Liver (tissue), 9 donors: ENCODE results near the gene NCAPH2. TPM values are rescaled to one million over a fixed set of nuclear protein-coding genes. Genes with fewer than 3 reads are reported as not detected.

ENCODE experiments used
- DNase-seq: peaks from one replicate; pipeline ENCODE4 v3.0.0-alpha.2; 2017; ENCODE audit warnings: low spot score
- H3K27ac ChIP-seq, 2 donors: one replicate each; pipeline ENCODE4 v1.7.0; 2013; ENCODE audit warnings: inconsistent platforms in 2 of 2, low read length in 2 of 2, control low read depth in 1 of 2, low read depth in 1 of 2, mild to moderate bottlenecking in 1 of 2
- H3K27me3 ChIP-seq, 4 donors: one replicate each; pipeline versions ENCODE4 v1.6.1 to v1.7.0; 2013; ENCODE audit warnings: low read length in 3 of 4, inconsistent platforms in 1 of 4, mild to moderate bottlenecking in 1 of 4, moderate library complexity in 1 of 4; ENCODE audit not compliant: control insufficient read depth in 4 of 4, insufficient read depth in 4 of 4
- H3K36me3 ChIP-seq, 4 donors: one replicate each; pipeline versions ENCODE4 v1.6.1 to v1.7.0; 2013; ENCODE audit warnings: low read length in 3 of 4, mild to moderate bottlenecking in 3 of 4, low read depth in 1 of 4, moderate library complexity in 1 of 4; ENCODE audit not compliant: control insufficient read depth in 4 of 4, insufficient read depth in 3 of 4
- H3K4me1 ChIP-seq, 4 donors: one replicate each; pipeline versions ENCODE4 v1.6.1 to v1.7.0; 2013; ENCODE audit warnings: low read length in 3 of 4, mild to moderate bottlenecking in 3 of 4, moderate library complexity in 1 of 4; ENCODE audit not compliant: control insufficient read depth in 4 of 4, insufficient read depth in 4 of 4
- H3K4me3 ChIP-seq, 3 donors: one replicate each; pipeline versions ENCODE4 v1.6.1 to v1.7.0; 2013; ENCODE audit warnings: low read length in 3 of 3, control low read depth in 1 of 3, low read depth in 1 of 3, mild to moderate bottlenecking in 1 of 3
- H3K9ac ChIP-seq, 2 donors: one replicate each; pipeline ENCODE4 v1.7.0; 2013; ENCODE audit warnings: low read length in 2 of 2, mild to moderate bottlenecking in 2 of 2, moderate library complexity in 2 of 2, control low read depth in 1 of 2, low read depth in 1 of 2
- H3K9me3 ChIP-seq, 4 donors: one replicate each; pipeline versions ENCODE4 v1.6.1 to v1.7.0; 2013; ENCODE audit warnings: low read length in 3 of 4; ENCODE audit not compliant: control insufficient read depth in 4 of 4
- CTCF ChIP-seq: fragments of 150-350 bp; IDR thresholded peaks from 2 replicates; pipeline ENCODE4 v1.5.1; 2017; ENCODE audit warnings: improper control_type of control experiment, low read depth, low read length; ENCODE audit not compliant: missing input control
- EGR1 ChIP-seq, 2 donors: IDR thresholded peaks; 2 replicates each; pipeline ENCODE4 v1.6.1; 2016 to 2018; ENCODE audit warnings: antibody characterized with exemption in 2 of 2, low read depth in 2 of 2
- FOXA1 ChIP-seq: IDR thresholded peaks from 2 replicates; pipeline ENCODE4 v1.6.1; 2016; ENCODE audit warnings: antibody characterized with exemption
- FOXA2 ChIP-seq: IDR thresholded peaks from 2 replicates; pipeline ENCODE4 v1.6.1; 2016; ENCODE audit warnings: antibody characterized with exemption
- GABPA ChIP-seq, 2 donors: IDR thresholded peaks in 1 of 2; conservative IDR thresholded peaks in 1 of 2; 2 replicates each; pipeline ENCODE4 v1.6.1; 2016; ENCODE audit warnings: antibody characterized with exemption in 2 of 2, mild to moderate bottlenecking in 1 of 2, moderate library complexity in 1 of 2
- HNF4A ChIP-seq, 2 donors: conservative IDR thresholded peaks; 2 replicates each; pipeline ENCODE4 v1.6.1; 2016; ENCODE audit warnings: antibody characterized with exemption in 2 of 2, mild to moderate bottlenecking in 2 of 2
- HNF4G ChIP-seq: IDR thresholded peaks from 2 replicates; pipeline ENCODE4 v1.6.1; 2016; ENCODE audit warnings: antibody characterized with exemption
- JUND ChIP-seq, 2 donors: IDR thresholded peaks; 2 replicates each; pipeline ENCODE4 v1.6.1; 2016; ENCODE audit warnings: antibody characterized with exemption in 2 of 2
- MAX ChIP-seq: IDR thresholded peaks from 2 replicates; pipeline ENCODE4 v1.6.1; 2016; ENCODE audit warnings: antibody characterized with exemption
- NR2F2 ChIP-seq: IDR thresholded peaks from 2 replicates; pipeline ENCODE4 v1.6.1; 2016; ENCODE audit warnings: antibody characterized with exemption
- RAD21 ChIP-seq, 2 donors: IDR thresholded peaks; 2 replicates each; pipeline ENCODE4 v1.6.1; 2016; ENCODE audit warnings: antibody characterized with exemption in 2 of 2, mild to moderate bottlenecking in 2 of 2
- RXRA ChIP-seq, 2 donors: IDR thresholded peaks; 2 replicates each; pipeline ENCODE4 v1.6.1; 2017 to 2018; ENCODE audit warnings: antibody characterized with exemption in 2 of 2, mild to moderate bottlenecking in 1 of 2
- SP1 ChIP-seq: IDR thresholded peaks from 2 replicates; pipeline ENCODE4 v1.6.1; 2018; ENCODE audit warnings: antibody characterized with exemption, mild to moderate bottlenecking
- TAF1 ChIP-seq: conservative IDR thresholded peaks from 2 replicates; pipeline ENCODE4 v1.6.1; 2016; ENCODE audit warnings: antibody characterized with exemption, mild to moderate bottlenecking
- YY1 ChIP-seq: IDR thresholded peaks from 2 replicates; pipeline ENCODE4 v1.6.1; 2016; ENCODE audit warnings: antibody characterized with exemption, mild to moderate bottlenecking
- ZBTB33 ChIP-seq: IDR thresholded peaks from 2 replicates; pipeline ENCODE4 v1.6.1; 2016; ENCODE audit warnings: antibody characterized with exemption
- WGBS: extraction: QIAGEN DNeasy Blood & Tissue Kit; methylation state at CpG from one replicate; pipeline ENCODE4 v1.1.7; 2013; 5-methylcytosine and 5-hydroxymethylcytosine counted together
- polyA plus RNA-seq, 2 donors: library from polyadenylated mRNA; stranded (reverse) in 1 of 2; unstranded in 1 of 2; fragments of 200-250 nt in 1 of 2; fragments of >200 nt in 1 of 2; fragmentation: Nextera tagmentation in 1 of 2; extraction: Ambion mirVana in 1 of 2; gene quantifications; one replicate each; pipeline versions ENCODE4 v1.2.1 to v1.2.3, GENCODE V29; 2013 to 2015
- total RNA-seq, 2 donors: library from RNA; depleted of rRNA; stranded (reverse); fragments of >200 nt; gene quantifications; one replicate each; pipeline ENCODE4 v1.2.3, GENCODE V29; 2014
- TF ChIP-seq, protein P1 (sequence below): IDR thresholded peaks from 2 replicates; pipeline ENCODE4 v1.6.1; 2016; ENCODE audit warnings: antibody characterized with exemption
- TF ChIP-seq, protein P2 (sequence below): IDR thresholded peaks from 2 replicates; pipeline ENCODE4 v1.6.1; 2016; ENCODE audit warnings: antibody characterized with exemption, mild to moderate bottlenecking
- donor health status: healthy.
- donor health status: healthy.
- donor health status: healthy.
- donor health status: healthy.
- donor health status: healthy.

The NCAPH2 gene
- total and polyA plus RNA-seq, 4 donors, result 12.0 to 30.8 (median 13.9) TPM

- no peaks in the 10 kb centered on the region for H3K27me3 ChIP-seq
- no peak for DNase-seq
These were observed 37.7 kb downstream of the NCAPH2 start, which contains the start of gene KLHDC7B for GRCh38 chr22:50545522-50546325. TSS of gene KLHDC7B (plus strand) at chr22:50545899. CDS start at chr22:50546244, 345 bp downstream.

More at GRCh38 chr22:50545522-50546325, 37.7 kb downstream of the NCAPH2 start, which contains the start of gene KLHDC7B:
- no peak within 1 kb of the TSS for H3K4me3 ChIP-seq
- WGBS, result 82% methylated on average over 10 of the region's 10 CpGs
- H3K27ac ChIP-seq, result peak within 1 kb of the TSS in 1 of 2 donors; percentile 65
- no peaks in the 10 kb centered on the region for H3K36me3 ChIP-seq
- peaks cover 0 to 13% (median 9%) of the 10 kb centered on the region in 4 donors for H3K4me1 ChIP-seq
- no peak within 1 kb of the TSS for H3K9ac ChIP-seq
- H3K9me3 ChIP-seq, result no peaks in the 10 kb centered on the region
- TF ChIP-seq CTCF, result no peak
- no peak for TF ChIP-seq HNF4G
- TF ChIP-seq FOXA1, result no peak
- TF ChIP-seq GABPA (IDR thresholded peaks at IDR 0.05 in 1 of 2, conservative IDR thresholded peaks at IDR 0.05 in 1 of 2), result no peak
- TF ChIP-seq HNF4A (conservative IDR thresholded peaks at IDR 0.05), result no peak
- no peak for TF ChIP-seq RAD21 (IDR thresholded peaks at IDR 0.05)
- TF ChIP-seq ZBTB33, result no peak
- TF ChIP-seq, protein P1, sequence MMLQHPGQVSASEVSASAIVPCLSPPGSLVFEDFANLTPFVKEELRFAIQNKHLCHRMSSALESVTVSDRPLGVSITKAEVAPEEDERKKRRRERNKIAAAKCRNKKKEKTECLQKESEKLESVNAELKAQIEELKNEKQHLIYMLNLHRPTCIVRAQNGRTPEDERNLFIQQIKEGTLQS, result no peak
- TF ChIP-seq RXRA (IDR thresholded peaks at IDR 0.05), result no peak
- no peak for TF ChIP-seq MAX
- TF ChIP-seq TAF1, result no peak
- TF ChIP-seq YY1, result no peak
- TF ChIP-seq EGR1 (IDR thresholded peaks at IDR 0.05; ENCODE audit: low read depth in 2 of 2), result no peak
- no peak for TF ChIP-seq SP1
- no peak for TF ChIP-seq NR2F2
- no peak for TF ChIP-seq FOXA2
- no peak for TF ChIP-seq JUND (IDR thresholded peaks at IDR 0.05)
- TF ChIP-seq, protein P2, sequence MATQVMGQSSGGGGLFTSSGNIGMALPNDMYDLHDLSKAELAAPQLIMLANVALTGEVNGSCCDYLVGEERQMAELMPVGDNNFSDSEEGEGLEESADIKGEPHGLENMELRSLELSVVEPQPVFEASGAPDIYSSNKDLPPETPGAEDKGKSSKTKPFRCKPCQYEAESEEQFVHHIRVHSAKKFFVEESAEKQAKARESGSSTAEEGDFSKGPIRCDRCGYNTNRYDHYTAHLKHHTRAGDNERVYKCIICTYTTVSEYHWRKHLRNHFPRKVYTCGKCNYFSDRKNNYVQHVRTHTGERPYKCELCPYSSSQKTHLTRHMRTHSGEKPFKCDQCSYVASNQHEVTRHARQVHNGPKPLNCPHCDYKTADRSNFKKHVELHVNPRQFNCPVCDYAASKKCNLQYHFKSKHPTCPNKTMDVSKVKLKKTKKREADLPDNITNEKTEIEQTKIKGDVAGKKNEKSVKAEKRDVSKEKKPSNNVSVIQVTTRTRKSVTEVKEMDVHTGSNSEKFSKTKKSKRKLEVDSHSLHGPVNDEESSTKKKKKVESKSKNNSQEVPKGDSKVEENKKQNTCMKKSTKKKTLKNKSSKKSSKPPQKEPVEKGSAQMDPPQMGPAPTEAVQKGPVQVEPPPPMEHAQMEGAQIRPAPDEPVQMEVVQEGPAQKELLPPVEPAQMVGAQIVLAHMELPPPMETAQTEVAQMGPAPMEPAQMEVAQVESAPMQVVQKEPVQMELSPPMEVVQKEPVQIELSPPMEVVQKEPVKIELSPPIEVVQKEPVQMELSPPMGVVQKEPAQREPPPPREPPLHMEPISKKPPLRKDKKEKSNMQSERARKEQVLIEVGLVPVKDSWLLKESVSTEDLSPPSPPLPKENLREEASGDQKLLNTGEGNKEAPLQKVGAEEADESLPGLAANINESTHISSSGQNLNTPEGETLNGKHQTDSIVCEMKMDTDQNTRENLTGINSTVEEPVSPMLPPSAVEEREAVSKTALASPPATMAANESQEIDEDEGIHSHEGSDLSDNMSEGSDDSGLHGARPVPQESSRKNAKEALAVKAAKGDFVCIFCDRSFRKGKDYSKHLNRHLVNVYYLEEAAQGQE, result no peak
